MCF 10A (cell line): ENCODE results near the gene ZNF84. TPM values are rescaled to one million over a fixed set of nuclear protein-coding genes. Genes with fewer than 3 reads are reported as not detected.

Experiments
- Bru-seq: library from RNA; stranded (reverse); fragments of 400-500 nt; gene quantifications from one replicate; lab custom pipeline; 2021; lab: Mats Ljungman, UMichigan
- BruChase-seq, 2 experiments: library from RNA; stranded (reverse); fragments of 400-500 nt; gene quantifications; one replicate each; lab custom pipeline; 2021; lab: Mats Ljungman, UMichigan
- BruUV-seq: library from RNA; stranded (reverse); fragments of 400-500 nt; replicated peaks from 2 replicates; lab custom pipeline; 2021; lab: Mats Ljungman, UMichigan
- CTCF ChIA-PET: fragments of 300-600 bp; sonication (Branson Sonifier 250); formaldehyde crosslinking; extraction: SDS; loops from one replicate; lab custom pipeline; 2021; ENCODE audit warnings: antibody characterized with exemption, inconsistent platforms; lab: Yijun Ruan, JAX
- POLR2A ChIA-PET: fragments of 300-600, 350-650 bp; sonication (Branson Sonifier 250); formaldehyde crosslinking; extraction: SDS; loops from one replicate; lab custom pipeline; 2020; ENCODE audit warnings: antibody characterized with exemption, inconsistent platforms; lab: Yijun Ruan, JAX
- DNase-seq: peaks from one replicate; pipeline ENCODE4 v3.0.0-alpha.2; 2018; ENCODE audit not compliant: unreplicated experiment
- H3K27ac Mint-ChIP-seq: one replicate; pipeline ENCODE4 v1.8.0; 2022; ENCODE audit warnings: mild to moderate bottlenecking, low read depth, mixed read lengths; ENCODE audit not compliant: unreplicated experiment
- H3K27me3 Mint-ChIP-seq: one replicate; pipeline ENCODE4 v1.8.0; 2022; ENCODE audit warnings: mixed read lengths; ENCODE audit not compliant: insufficient read depth, unreplicated experiment
- H3K36me3 Mint-ChIP-seq: one replicate; pipeline ENCODE4 v1.8.0; 2022; ENCODE audit warnings: mild to moderate bottlenecking, moderate library complexity, mixed read lengths; ENCODE audit not compliant: insufficient read depth, unreplicated experiment
- H3K4me1 Mint-ChIP-seq: one replicate; pipeline ENCODE4 v1.8.0; 2022; ENCODE audit warnings: mixed read lengths; ENCODE audit not compliant: insufficient read depth, unreplicated experiment
- H3K4me3 Mint-ChIP-seq: one replicate; pipeline ENCODE4 v1.8.0; 2022; ENCODE audit warnings: mild to moderate bottlenecking, moderate library complexity, mixed read lengths; ENCODE audit not compliant: unreplicated experiment
- H3K9me3 Mint-ChIP-seq: one replicate; pipeline ENCODE4 v1.8.0; 2022; ENCODE audit warnings: mixed read lengths; ENCODE audit not compliant: unreplicated experiment
- CTCF ChIP-seq: fragments of 200-600 bp; IDR thresholded peaks from one replicate; pipeline ENCODE4 v1.8.0; 2022; ENCODE audit warnings: antibody characterized with exemption, mild to moderate bottlenecking; ENCODE audit not compliant: unreplicated experiment
- intact Hi-C: fragments of 100-400 bp; cut with micrococcal nuclease; formaldehyde crosslinking; loops from 2 replicates; pipeline ENCODE4 v1.14.1; 2022
- long read RNA-seq: library from polyadenylated mRNA; stranded (forward); transcript quantifications from one replicate; pipeline ENCODE4 v2.0.0, GENCODE V29; 2022
- total RNA-seq: library from RNA; stranded (reverse); gene quantifications from 2 replicates; pipeline ENCODE4 v1.2.3, GENCODE V29; 2022

ZNF84 gene
- 24.4 and 30.3 TPM in 2 replicates for total RNA-seq
- Bru-seq, nascent RNA = percentile 89 among the genes with signal in this experiment
- BruChase-seq, experiment 1, labeled RNA remaining after a 6-hour chase = percentile 88 among the genes with signal in this experiment
- percentile 96 among the genes with signal in this experiment for BruChase-seq, experiment 2, labeled RNA remaining after a 2-hour chase
- long read RNA-seq, full-length matches to known transcripts = 26 of 50 reads
- long read RNA-seq, partial matches to known transcripts = 6 of 50 reads
- long read RNA-seq, other reads (novel, unspliced or antisense) = 18 of 50 reads

- H3K27ac Mint-ChIP-seq = peak within 1 kb of the TSS; percentile 93
- peak within 1 kb of the TSS; percentile 87 for H3K4me3 Mint-ChIP-seq
- no peaks in the 10 kb centered on the region for H3K4me1 Mint-ChIP-seq
- peaks cover 16% of the 10 kb centered on the region for H3K9me3 Mint-ChIP-seq
- TF ChIP-seq CTCF = no peak
- intact Hi-C loops = loop anchor here (2.0 to 5.0 kb wide), 3 partner anchors 43 to 150 kb away; partner anchors contain the start of genes CHFR, ZNF140 and ZNF26
- DNase-seq = peak; percentile 98
- no TSS peak for BruUV-seq
- CTCF ChIA-PET = interaction anchor here (0.6 to 1.0 kb wide), 3 partner anchors 31 to 138 kb away, joined by 3 to 5 read pairs (median 4); no protein-coding TSS in a partner anchor
- H3K27me3 Mint-ChIP-seq = no peaks in the 10 kb centered on the region
- H3K36me3 Mint-ChIP-seq = peaks cover 37% of the 10 kb centered on the region
- POLR2A ChIA-PET = interaction anchor here (0.8 to 3.2 kb wide), 8 partner anchors 9 to 93 kb away, joined by 3 to 18 read pairs (median 6); partner anchors contain the start of genes ZNF10, ZNF26, ZNF605 and ZNF891
Measured at GRCh38 chr12:133037207-133038005, at the start of gene ZNF84. Gene ZNF84 (plus strand): TSS chr12:133037509. CDS start chr12:133041468, 3,959 bp downstream.

GRCh38 chr12:132998741-132999140, 38.6 kb upstream of the ZNF84 start:
- no peak for TF ChIP-seq CTCF
- POLR2A ChIA-PET = interaction anchor here (1.5 kb wide), 1 partner anchor 12 kb away, joined by 10 read pairs; the partner anchor contains the start of gene ZNF26
- no peak overlapping the region for H3K27ac Mint-ChIP-seq
- CTCF ChIA-PET = no interaction called here
- no TSS peak for BruUV-seq
- H3K27me3 Mint-ChIP-seq = no peaks in the 10 kb centered on the region
- H3K4me1 Mint-ChIP-seq = no peaks in the 10 kb centered on the region
- DNase-seq = no peak
- H3K36me3 Mint-ChIP-seq = peaks cover 21% of the 10 kb centered on the region
- H3K9me3 Mint-ChIP-seq = peaks cover 20% of the 10 kb centered on the region
- intact Hi-C loops = no loop called here
- no peak overlapping the region for H3K4me3 Mint-ChIP-seq

GRCh38 chr12:133010657-133011297, 26.5 kb upstream of the ZNF84 start:
- DNase-seq = no peak
- no peak for TF ChIP-seq CTCF
- Mint-ChIP-seq H3K9me3 (peaks cover 28% of the 10 kb centered on the region), H3K27ac (no peak overlapping the region), H3K27me3 (no peaks in the 10 kb centered on the region), H3K36me3 (peaks cover 75% of the 10 kb centered on the region), H3K4me3 (no peak overlapping the region), H3K4me1 (no peaks in the 10 kb centered on the region)
- POLR2A ChIA-PET = interaction anchor here (1.6 kb wide), 1 partner anchor 24 kb away, joined by 7 read pairs; the partner anchor contains the start of gene ZNF26
- BruUV-seq = no TSS peak
- CTCF ChIA-PET = interaction anchor here (0.6 kb wide), 1 partner anchor 47 kb away, joined by 3 read pairs; no protein-coding TSS in a partner anchor
- intact Hi-C loops = no loop called here
